Measurements from ENCODE around the gene CDC73.

Gene CDC73

GRCh38 chr1:193108471-193108870 is 13.4 kb upstream of the CDC73 start:
- no peak for TF ChIP-seq PATZ1 (CRISPR knock-in tag; IDR thresholded peaks at IDR 0.05; ENCODE audit: borderline replicate concordance)
- no peak for TF ChIP-seq TSHZ2 (CRISPR knock-in tag; IDR thresholded peaks at IDR 0.05)
- no peak for TF ChIP-seq ZFP3 (CRISPR knock-in tag; IDR thresholded peaks at IDR 0.05)
- TF ChIP-seq TOX (CRISPR knock-in tag; IDR thresholded peaks at IDR 0.05; ENCODE audit: borderline replicate concordance), result no peak

GRCh38 chr1:193109619-193110018 is 12.2 kb upstream of the CDC73 start:
- no peak for ATAC-seq
- TF ChIP-seq TOX (CRISPR knock-in tag; IDR thresholded peaks at IDR 0.05; ENCODE audit: borderline replicate concordance) (no peak), CSDC2 (CRISPR knock-in tag; IDR thresholded peaks at IDR 0.05) (no peak), CSRNP3 (CRISPR knock-in tag; IDR thresholded peaks at IDR 0.05) (no peak), GLIS3 (CRISPR knock-in tag; IDR thresholded peaks at IDR 0.05) (no peak), POU6F1 (CRISPR knock-in tag; IDR thresholded peaks at IDR 0.05; ENCODE audit: borderline replicate concordance, low read depth) (no peak), BACH2 (CRISPR knock-in tag; IDR thresholded peaks at IDR 0.05; ENCODE audit: borderline replicate concordance) (no peak), SNAI2 (CRISPR knock-in tag; IDR thresholded peaks at IDR 0.05) (no peak), ZFP30 (CRISPR knock-in tag; IDR thresholded peaks at IDR 0.05) (no peak), PPARA (CRISPR knock-in tag; IDR thresholded peaks at IDR 0.05; ENCODE audit: borderline replicate concordance) (no peak), ZNF70 (CRISPR knock-in tag; IDR thresholded peaks at IDR 0.05) (no peak), CREB5 (CRISPR knock-in tag; IDR thresholded peaks at IDR 0.05; ENCODE audit: low read depth) (no peak), ISL1 (CRISPR knock-in tag; IDR thresholded peaks at IDR 0.05) (no peak)

More at GRCh38 chr1:193108471-193108870, 13.4 kb upstream of the CDC73 start:
- ATAC-seq, result no peak

GRCh38 chr1:193110246-193110645 is 11.6 kb upstream of the CDC73 start:
- no peak for ATAC-seq
- TF ChIP-seq CREB5 (CRISPR knock-in tag; IDR thresholded peaks at IDR 0.05; ENCODE audit: low read depth), result no peak
- no peak for TF ChIP-seq ZNF565 (CRISPR knock-in tag; conservative IDR thresholded peaks at IDR 0.05; ENCODE audit: low read depth)
- TF ChIP-seq TSHZ2 (CRISPR knock-in tag; IDR thresholded peaks at IDR 0.05), result no peak
- no peak for TF ChIP-seq GLIS3 (CRISPR knock-in tag; IDR thresholded peaks at IDR 0.05)
- no peak for TF ChIP-seq SNAI2 (CRISPR knock-in tag; IDR thresholded peaks at IDR 0.05)
- no peak for TF ChIP-seq ZFP30 (CRISPR knock-in tag; IDR thresholded peaks at IDR 0.05)
- no peak for TF ChIP-seq CSDC2 (CRISPR knock-in tag; IDR thresholded peaks at IDR 0.05)
- TF ChIP-seq PPARA (CRISPR knock-in tag; IDR thresholded peaks at IDR 0.05; ENCODE audit: borderline replicate concordance), result no peak
- TF ChIP-seq ARNTL (CRISPR knock-in tag; IDR thresholded peaks at IDR 0.05; ENCODE audit: borderline replicate concordance, low read depth), result no peak
- TF ChIP-seq BACH2 (CRISPR knock-in tag; IDR thresholded peaks at IDR 0.05; ENCODE audit: borderline replicate concordance), result no peak
- no peak for TF ChIP-seq ZNF70 (CRISPR knock-in tag; IDR thresholded peaks at IDR 0.05)
- TF ChIP-seq OSR1 (CRISPR knock-in tag; IDR thresholded peaks at IDR 0.05), result no peak
- no peak for TF ChIP-seq TOX (CRISPR knock-in tag; IDR thresholded peaks at IDR 0.05; ENCODE audit: borderline replicate concordance)
- no peak for TF ChIP-seq ZC3H10 (CRISPR knock-in tag; IDR thresholded peaks at IDR 0.05)
- TF ChIP-seq ISL1 (CRISPR knock-in tag; IDR thresholded peaks at IDR 0.05), result no peak
- TF ChIP-seq CSRNP3 (CRISPR knock-in tag; IDR thresholded peaks at IDR 0.05), result no peak
- no peak for TF ChIP-seq ZNF8 (CRISPR knock-in tag; IDR thresholded peaks at IDR 0.05)
- TF ChIP-seq ZFP3 (CRISPR knock-in tag; IDR thresholded peaks at IDR 0.05), result no peak

Data from SK-N-SH treated with all-trans-retinoic acid at 6 μM for 48 hours (cell line).